ENCODE data around the gene HMOX2.

The HMOX2 gene

DNA sequence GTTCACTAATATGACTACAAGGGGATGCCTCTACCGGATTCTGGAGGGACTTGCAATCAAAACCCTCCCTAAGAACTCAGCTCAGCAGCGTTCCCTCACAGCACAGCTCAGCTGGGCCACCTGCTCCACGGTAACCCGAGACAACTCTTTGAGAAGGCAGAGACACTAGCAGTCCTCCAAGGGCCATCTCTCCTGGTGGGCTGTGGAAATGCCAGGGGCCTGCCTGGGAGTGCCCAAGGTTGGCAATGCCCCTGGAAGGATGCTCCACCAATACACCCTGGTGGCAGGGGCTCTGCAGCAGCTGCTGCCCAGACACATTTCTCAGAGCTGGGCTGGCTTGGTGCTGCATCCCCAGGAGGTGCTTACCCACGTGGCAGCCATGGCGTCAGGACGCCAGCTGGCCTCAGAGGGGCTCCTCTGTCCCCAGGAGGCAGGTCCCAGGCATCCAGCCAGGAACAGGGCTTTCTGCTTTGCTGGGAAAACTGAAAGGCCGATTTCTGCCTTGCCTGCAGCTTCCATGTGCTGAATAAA, 45.9 kb downstream of the HMOX2 start:
- peaks cover 0 to 19% (median 3%) of the 10 kb centered on the region in 4 experiments for H3K36me3 ChIP-seq (ENCODE audit: control insufficient read depth in 4 of 4, insufficient read depth in 4 of 4, low read length in 3 of 4)
- H3K9me3 ChIP-seq (ENCODE audit: control extremely low read depth in 1 of 5, control insufficient read depth in 4 of 5, insufficient read depth in 2 of 5, low read depth in 1 of 5, low read length in 4 of 5) = no peaks in the 10 kb centered on the region
- peak overlapping the region in 1 of 7 experiments; percentile 5 for H3K4me3 ChIP-seq (ENCODE audit: control insufficient read depth in 1 of 7, extremely low read depth in 1 of 7, insufficient read depth in 4 of 7, low read depth in 2 of 7, low read length in 6 of 7)
- ChIA-PET POLR2A (no interaction called here), CTCF (interaction anchor here (0.9 to 6.9 kb wide), 8 partner anchors 10 to 64 kb away, joined by 3 to 57 read pairs (median 6); partner anchors contain the start of gene CDIP1)
- peak overlapping the region in 1 of 2 experiments; percentile 54 for H3K27ac ChIP-seq (ENCODE audit: insufficient read depth in 1 of 2, low read depth in 1 of 2, low read length in 2 of 2, poor library complexity in 1 of 2, severe bottlenecking in 2 of 2)
- H3K27me3 ChIP-seq (replicated peaks in 2 of 5; ENCODE audit: control insufficient read depth in 4 of 5, insufficient read depth in 5 of 5, low read length in 4 of 5) = no peaks in the 10 kb centered on the region
- WGBS (ENCODE audit: insufficient coverage) = 86% methylated on average over 7 of the region's 8 CpGs
- peaks cover 2 to 50% (median 35%) of the 10 kb centered on the region in 4 experiments for H3K4me1 ChIP-seq (ENCODE audit: control extremely low read depth in 1 of 4, control insufficient read depth in 4 of 4, insufficient read depth in 4 of 4, low read length in 3 of 4)
- no peak for DNase-seq

DNA sequence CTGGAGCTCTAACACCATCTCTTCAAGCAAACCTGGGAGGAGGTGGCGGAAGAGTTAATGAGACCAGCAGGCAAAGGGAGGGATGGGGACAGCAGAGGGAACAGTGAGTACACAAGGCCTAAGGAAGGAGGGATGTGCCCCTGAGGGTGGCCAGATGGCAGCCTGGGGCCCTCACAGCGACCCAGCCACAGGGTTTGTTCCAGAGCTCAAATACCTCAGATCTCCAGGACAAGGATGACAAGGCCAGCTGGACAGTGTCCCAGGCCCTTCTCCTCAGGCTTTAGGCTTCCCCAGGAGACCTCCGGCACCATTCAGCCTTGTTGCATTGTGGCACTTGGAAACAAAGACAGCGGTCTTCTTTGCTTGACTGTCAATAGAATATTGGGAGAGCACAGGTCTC, 47.5 kb downstream of the HMOX2 start:
- WGBS (ENCODE audit: insufficient coverage) = 100% methylated on average over 4 of the region's 4 CpGs
- Histone ChIP-seq H3K9me3 (ENCODE audit: control extremely low read depth in 1 of 5, control insufficient read depth in 4 of 5, insufficient read depth in 2 of 5, low read depth in 1 of 5, low read length in 4 of 5) (no peaks in the 10 kb centered on the region), H3K4me1 (ENCODE audit: control extremely low read depth in 1 of 4, control insufficient read depth in 4 of 4, insufficient read depth in 4 of 4, low read length in 3 of 4) (peaks cover 2 to 44% (median 36%) of the 10 kb centered on the region in 4 experiments), H3K36me3 (ENCODE audit: control insufficient read depth in 4 of 4, insufficient read depth in 4 of 4, low read length in 3 of 4) (peaks cover 0 to 17% (median 3%) of the 10 kb centered on the region in 4 experiments), H3K27ac (ENCODE audit: insufficient read depth in 1 of 2, low read depth in 1 of 2, low read length in 2 of 2, poor library complexity in 1 of 2, severe bottlenecking in 2 of 2) (no peak overlapping the region), H3K27me3 (replicated peaks in 2 of 5; ENCODE audit: control insufficient read depth in 4 of 5, insufficient read depth in 5 of 5, low read length in 4 of 5) (no peaks in the 10 kb centered on the region), H3K4me3 (ENCODE audit: control insufficient read depth in 1 of 7, extremely low read depth in 1 of 7, insufficient read depth in 4 of 7, low read depth in 2 of 7, low read length in 6 of 7) (no peak overlapping the region)
- DNase-seq = peak in 1 of 3 donors; percentile 59
- ChIA-PET POLR2A (interaction anchor here (1.2 kb wide), 1 partner anchor 9 kb away, joined by 3 read pairs; no protein-coding TSS in a partner anchor), CTCF (interaction anchor here (1.1 to 6.9 kb wide), 6 partner anchors 9 to 62 kb away, joined by 3 to 57 read pairs (median 9); partner anchors contain the start of gene CDIP1)

DNA sequence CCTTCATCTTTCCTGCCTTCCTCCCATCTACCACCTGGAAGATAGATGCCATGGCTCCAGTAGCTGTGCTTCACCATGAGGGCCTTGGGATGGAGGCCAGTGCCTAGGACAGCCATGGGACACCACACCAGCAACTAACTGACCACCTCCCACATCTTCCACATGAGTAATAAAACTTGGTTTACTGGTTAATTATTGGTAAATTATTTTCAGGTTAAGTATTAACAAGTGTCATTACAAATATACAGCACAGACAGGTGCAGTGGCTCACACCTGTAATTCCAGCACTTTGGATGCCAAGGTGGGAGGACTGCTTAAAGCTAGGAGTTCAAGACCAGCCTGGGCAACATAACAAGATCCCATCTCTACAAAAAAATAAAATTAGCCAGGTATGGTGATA, 48.4 kb downstream of the HMOX2 start:
- Histone ChIP-seq H3K36me3 (ENCODE audit: control insufficient read depth in 4 of 4, insufficient read depth in 4 of 4, low read length in 3 of 4) (peaks cover 0 to 17% (median 3%) of the 10 kb centered on the region in 4 experiments), H3K4me3 (ENCODE audit: control insufficient read depth in 1 of 7, extremely low read depth in 1 of 7, insufficient read depth in 4 of 7, low read depth in 2 of 7, low read length in 6 of 7) (no peak overlapping the region), H3K4me1 (ENCODE audit: control extremely low read depth in 1 of 4, control insufficient read depth in 4 of 4, insufficient read depth in 4 of 4, low read length in 3 of 4) (peaks cover 4 to 47% (median 38%) of the 10 kb centered on the region in 4 experiments), H3K27ac (ENCODE audit: insufficient read depth in 1 of 2, low read depth in 1 of 2, low read length in 2 of 2, poor library complexity in 1 of 2, severe bottlenecking in 2 of 2) (no peak overlapping the region), H3K9me3 (ENCODE audit: control extremely low read depth in 1 of 5, control insufficient read depth in 4 of 5, insufficient read depth in 2 of 5, low read depth in 1 of 5, low read length in 4 of 5) (no peaks in the 10 kb centered on the region), H3K27me3 (replicated peaks in 2 of 5; ENCODE audit: control insufficient read depth in 4 of 5, insufficient read depth in 5 of 5, low read length in 4 of 5) (no peaks in the 10 kb centered on the region)
- DNase-seq = no peak
- ChIA-PET POLR2A (no interaction called here), CTCF (interaction anchor here (0.8 to 6.9 kb wide), 8 partner anchors 10 to 61 kb away, joined by 3 to 57 read pairs (median 4); no protein-coding TSS in a partner anchor)

DNA sequence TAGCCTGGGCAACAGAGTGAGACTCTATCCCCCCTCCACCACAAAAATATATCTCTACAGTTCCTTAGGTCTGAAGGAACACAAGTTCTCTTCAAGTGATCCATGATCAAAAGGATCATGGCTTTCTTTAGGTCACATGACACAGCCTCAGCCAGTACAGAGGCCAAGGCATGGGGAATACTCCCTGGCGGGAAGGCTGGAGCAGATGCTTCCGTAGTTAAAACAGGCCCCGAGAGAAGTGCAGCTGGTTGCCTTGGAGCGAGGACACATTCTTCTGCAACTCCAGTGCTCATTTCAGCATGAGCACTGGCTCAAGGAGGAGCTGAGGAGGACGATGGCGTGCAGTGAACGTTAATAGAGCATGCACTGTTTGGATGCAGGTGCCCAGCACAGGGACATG, 48.9 kb downstream of the HMOX2 start:
- Histone ChIP-seq H3K27ac (ENCODE audit: insufficient read depth in 1 of 2, low read depth in 1 of 2, low read length in 2 of 2, poor library complexity in 1 of 2, severe bottlenecking in 2 of 2) (no peak overlapping the region), H3K4me3 (ENCODE audit: control insufficient read depth in 1 of 7, extremely low read depth in 1 of 7, insufficient read depth in 4 of 7, low read depth in 2 of 7, low read length in 6 of 7) (no peak overlapping the region), H3K27me3 (replicated peaks in 2 of 5; ENCODE audit: control insufficient read depth in 4 of 5, insufficient read depth in 5 of 5, low read length in 4 of 5) (no peaks in the 10 kb centered on the region), H3K9me3 (ENCODE audit: control extremely low read depth in 1 of 5, control insufficient read depth in 4 of 5, insufficient read depth in 2 of 5, low read depth in 1 of 5, low read length in 4 of 5) (no peaks in the 10 kb centered on the region), H3K36me3 (ENCODE audit: control insufficient read depth in 4 of 4, insufficient read depth in 4 of 4, low read length in 3 of 4) (peaks cover 0 to 17% (median 3%) of the 10 kb centered on the region in 4 experiments), H3K4me1 (ENCODE audit: control extremely low read depth in 1 of 4, control insufficient read depth in 4 of 4, insufficient read depth in 4 of 4, low read length in 3 of 4) (peaks cover 5 to 47% (median 40%) of the 10 kb centered on the region in 4 experiments)
- ChIA-PET CTCF (interaction anchor here (0.8 to 6.9 kb wide), 7 partner anchors 11 to 61 kb away, joined by 3 to 57 read pairs (median 4); no protein-coding TSS in a partner anchor), POLR2A (no interaction called here)
- no peak for DNase-seq
- whole genome bisulfite sequencing (ENCODE audit: insufficient coverage) = 94% methylated on average over 7 of the region's 7 CpGs

DNA sequence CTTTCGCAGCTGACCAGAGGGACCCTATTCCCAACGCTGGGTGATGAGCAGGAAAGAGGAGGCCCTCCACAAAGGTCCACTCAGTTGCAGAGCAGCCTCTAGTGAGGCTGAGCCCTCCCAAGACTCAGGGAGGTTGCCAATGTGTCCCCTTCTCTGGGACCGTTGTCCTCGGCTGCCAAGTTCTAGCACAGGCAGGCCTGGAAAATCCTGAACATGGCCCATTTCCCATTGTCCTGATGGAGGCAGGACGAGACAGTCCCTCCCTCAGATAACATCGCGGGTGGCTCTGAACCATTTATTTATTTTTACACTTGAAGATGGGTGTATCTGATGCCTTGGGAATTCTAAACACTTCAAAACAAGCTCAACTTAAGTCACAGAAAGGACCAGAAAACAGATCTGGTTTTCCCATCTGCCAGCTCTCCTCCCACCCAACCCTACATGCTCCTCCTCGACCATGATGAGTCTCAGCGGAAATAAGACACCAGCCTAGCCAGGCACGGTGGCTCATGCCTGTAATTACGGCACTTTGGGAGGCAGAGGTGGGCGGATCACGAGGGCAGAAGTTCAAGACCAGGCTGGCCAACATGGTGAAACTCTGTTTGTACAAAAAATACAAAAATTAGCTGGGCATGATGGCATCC, 49.6 kb downstream of the HMOX2 start:
- WGBS (ENCODE audit: insufficient coverage) = 90% methylated on average over 8 of the region's 13 CpGs
- Histone ChIP-seq H3K27me3 (replicated peaks in 2 of 5; ENCODE audit: control insufficient read depth in 4 of 5, insufficient read depth in 5 of 5, low read length in 4 of 5) (no peaks in the 10 kb centered on the region), H3K27ac (ENCODE audit: insufficient read depth in 1 of 2, low read depth in 1 of 2, low read length in 2 of 2, poor library complexity in 1 of 2, severe bottlenecking in 2 of 2) (no peak overlapping the region), H3K4me1 (ENCODE audit: control extremely low read depth in 1 of 4, control insufficient read depth in 4 of 4, insufficient read depth in 4 of 4, low read length in 3 of 4) (peaks cover 5 to 48% (median 40%) of the 10 kb centered on the region in 4 experiments), H3K9me3 (ENCODE audit: control extremely low read depth in 1 of 5, control insufficient read depth in 4 of 5, insufficient read depth in 2 of 5, low read depth in 1 of 5, low read length in 4 of 5) (no peaks in the 10 kb centered on the region), H3K4me3 (ENCODE audit: control insufficient read depth in 1 of 7, extremely low read depth in 1 of 7, insufficient read depth in 4 of 7, low read depth in 2 of 7, low read length in 6 of 7) (no peak overlapping the region), H3K36me3 (ENCODE audit: control insufficient read depth in 4 of 4, insufficient read depth in 4 of 4, low read length in 3 of 4) (peaks cover 0 to 15% (median 3%) of the 10 kb centered on the region in 4 experiments)
- CTCF ChIA-PET = interaction anchor here (0.9 to 6.9 kb wide), 3 partner anchors 9 to 21 kb away, joined by 3 to 57 read pairs (median 32); no protein-coding TSS in a partner anchor
- POLR2A ChIA-PET = no interaction called here
- DNase-seq = no peak

DNA sequence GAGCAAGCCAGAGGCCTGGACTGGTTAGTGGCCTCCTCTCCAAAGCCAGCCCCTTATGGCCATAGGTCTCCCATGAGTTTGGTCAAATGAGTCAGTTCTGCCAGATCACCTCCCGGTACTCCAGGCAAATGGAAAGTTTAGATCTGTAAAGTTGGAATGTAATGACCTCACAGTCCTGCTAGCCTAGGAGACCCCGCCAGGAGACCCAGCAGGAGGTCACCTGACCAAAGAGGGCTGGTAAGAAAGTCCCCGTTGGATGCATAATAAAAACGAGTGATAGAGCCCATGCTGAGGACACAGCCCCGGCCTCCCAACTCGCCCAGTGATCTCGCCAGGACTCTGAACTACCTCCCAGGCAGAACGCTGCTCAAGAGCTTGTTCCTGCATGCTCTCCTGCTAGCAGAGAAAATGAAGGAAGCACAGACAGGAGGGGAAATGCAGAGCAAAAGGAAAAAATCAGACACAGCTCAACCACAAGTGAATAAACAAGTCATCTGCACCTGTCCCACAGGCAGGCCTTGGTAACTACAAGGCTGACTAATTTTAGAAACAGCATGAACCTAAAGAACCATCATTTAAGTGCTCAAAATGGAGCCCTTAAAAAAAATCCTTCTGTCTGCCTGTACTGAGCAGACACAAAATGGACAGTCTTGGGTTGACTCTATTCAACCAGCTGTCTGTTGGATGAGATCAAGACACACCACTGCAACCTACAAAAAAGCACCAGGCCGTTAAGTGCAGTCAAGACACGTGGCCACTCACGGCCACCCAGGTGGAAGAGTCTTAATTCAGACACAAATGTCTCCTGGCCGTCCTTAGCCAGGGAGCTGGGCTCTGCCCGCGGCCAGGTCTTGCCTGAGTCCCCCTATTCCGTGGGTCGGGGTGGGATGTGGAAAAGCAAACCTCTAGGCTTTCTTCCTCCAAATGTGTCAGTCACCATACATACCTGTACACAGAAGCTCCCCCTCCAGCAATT, 53.2 kb downstream of the HMOX2 start:
- whole genome bisulfite sequencing (ENCODE audit: insufficient coverage) = 72% methylated on average over 13 of the region's 16 CpGs
- H3K36me3 ChIP-seq (ENCODE audit: control insufficient read depth in 4 of 4, insufficient read depth in 4 of 4, low read length in 3 of 4) = peaks cover 4 to 25% (median 15%) of the 10 kb centered on the region in 4 experiments
- H3K27me3 ChIP-seq (replicated peaks in 2 of 5; ENCODE audit: control insufficient read depth in 4 of 5, insufficient read depth in 5 of 5, low read length in 4 of 5) = no peaks in the 10 kb centered on the region
- peaks cover 3 to 25% (median 18%) of the 10 kb centered on the region in 4 experiments for H3K4me1 ChIP-seq (ENCODE audit: control extremely low read depth in 1 of 4, control insufficient read depth in 4 of 4, insufficient read depth in 4 of 4, low read length in 3 of 4)
- POLR2A ChIA-PET = no interaction called here
- CTCF ChIA-PET = interaction anchor here (1.0 to 2.6 kb wide), 5 partner anchors 11 to 23 kb away, joined by 3 to 11 read pairs (median 4); no protein-coding TSS in a partner anchor
- H3K4me3 ChIP-seq (ENCODE audit: control insufficient read depth in 1 of 7, extremely low read depth in 1 of 7, insufficient read depth in 4 of 7, low read depth in 2 of 7, low read length in 6 of 7) = peak overlapping the region in 2 of 7 experiments; percentile 5 to 18
- DNase-seq = peak in 2 of 3 donors; percentile 55 to 63
- H3K9me3 ChIP-seq (ENCODE audit: control extremely low read depth in 1 of 5, control insufficient read depth in 4 of 5, insufficient read depth in 2 of 5, low read depth in 1 of 5, low read length in 4 of 5) = no peaks in the 10 kb centered on the region
- no peak overlapping the region for H3K27ac ChIP-seq (ENCODE audit: insufficient read depth in 1 of 2, low read depth in 1 of 2, low read length in 2 of 2, poor library complexity in 1 of 2, severe bottlenecking in 2 of 2)

Data from common myeloid progenitor, CD34-positive (primary cell).